Activated B cell treated with CpG ODN at 0.5 μM for 24 hours (primary cell): ENCODE results near the gene WDR4. TPM values are rescaled to one million over a fixed set of nuclear protein-coding genes. Genes with fewer than 3 reads are reported as not detected.

ENCODE experiments used
- ATAC-seq: fragments of 200-7000 bp; cut with Tn5 transposase; one replicate; pipeline ENCODE4 v1.10.0; 2021; ENCODE audit warnings: low read depth, mild to moderate bottlenecking, moderate library complexity
- CTCF ChIA-PET: fragments of 350-600 bp; sonication (Branson Sonifier 250); formaldehyde crosslinking; loops from one replicate; lab custom pipeline; 2021; ENCODE audit warnings: antibody characterized with exemption; lab: Charles Lee
- POLR2A ChIA-PET: fragments of 350-600 bp; sonication (Branson Sonifier 250); formaldehyde crosslinking; loops from one replicate; lab custom pipeline; 2021; ENCODE audit warnings: antibody characterized with exemption; lab: Charles Lee
- DNase-seq: peaks from one replicate; pipeline ENCODE4 v3.0.0; 2022
- H3K27ac Mint-ChIP-seq: one replicate; pipeline ENCODE4 v1.8.0; 2020; ENCODE audit warnings: mixed read lengths
- H3K27me3 Mint-ChIP-seq: one replicate; pipeline ENCODE4 v1.8.0; 2021; ENCODE audit warnings: mixed read lengths
- H3K36me3 Mint-ChIP-seq: one replicate; pipeline ENCODE4 v1.8.0; 2021; ENCODE audit warnings: low read depth, mixed read lengths
- H3K4me1 Mint-ChIP-seq: one replicate; pipeline ENCODE4 v1.8.0; 2021; ENCODE audit warnings: mixed read lengths
- H3K4me3 Mint-ChIP-seq: one replicate; pipeline ENCODE4 v1.8.0; 2020; ENCODE audit warnings: mild to moderate bottlenecking, mixed read lengths
- H3K9me3 Mint-ChIP-seq: one replicate; pipeline ENCODE4 v1.8.0; 2020; ENCODE audit warnings: mixed read lengths
- CTCF ChIP-seq: fragments of 200-600 bp; IDR thresholded peaks from one replicate; pipeline ENCODE4 v1.8.0; 2022; ENCODE audit warnings: antibody characterized with exemption, mild to moderate bottlenecking
- intact Hi-C: fragments of 100-400 bp; cut with micrococcal nuclease; formaldehyde crosslinking; loops from one replicate; pipeline ENCODE4 v1.15.1; 2024
- total RNA-seq: library from RNA; stranded (reverse); gene quantifications from 2 replicates; pipeline ENCODE4 v1.2.3, GENCODE V29; 2022

WDR4 gene
- total RNA-seq, 1 donor from 2014 or later = 60.5 TPM

- ATAC-seq = no peak
- no peak overlapping the region for H3K4me3 Mint-ChIP-seq
- H3K9me3 Mint-ChIP-seq = peaks cover 4% of the 10 kb centered on the region
- DNase-seq = no peak
- CTCF ChIA-PET = no interaction called here
- H3K27ac Mint-ChIP-seq = no peak overlapping the region
- POLR2A ChIA-PET = interaction anchor here (0.7 kb wide), 1 partner anchor 51 kb away, joined by 3 read pairs; no protein-coding TSS in a partner anchor
- peaks cover 31% of the 10 kb centered on the region for H3K27me3 Mint-ChIP-seq
- intact Hi-C loops = no loop called here
- no peak for TF ChIP-seq CTCF
- H3K4me1 Mint-ChIP-seq = peaks cover 10% of the 10 kb centered on the region
- no peaks in the 10 kb centered on the region for H3K36me3 Mint-ChIP-seq
Observed at GRCh38 chr21:42827588-42827987, 51.8 kb downstream of the WDR4 start.

DNA sequence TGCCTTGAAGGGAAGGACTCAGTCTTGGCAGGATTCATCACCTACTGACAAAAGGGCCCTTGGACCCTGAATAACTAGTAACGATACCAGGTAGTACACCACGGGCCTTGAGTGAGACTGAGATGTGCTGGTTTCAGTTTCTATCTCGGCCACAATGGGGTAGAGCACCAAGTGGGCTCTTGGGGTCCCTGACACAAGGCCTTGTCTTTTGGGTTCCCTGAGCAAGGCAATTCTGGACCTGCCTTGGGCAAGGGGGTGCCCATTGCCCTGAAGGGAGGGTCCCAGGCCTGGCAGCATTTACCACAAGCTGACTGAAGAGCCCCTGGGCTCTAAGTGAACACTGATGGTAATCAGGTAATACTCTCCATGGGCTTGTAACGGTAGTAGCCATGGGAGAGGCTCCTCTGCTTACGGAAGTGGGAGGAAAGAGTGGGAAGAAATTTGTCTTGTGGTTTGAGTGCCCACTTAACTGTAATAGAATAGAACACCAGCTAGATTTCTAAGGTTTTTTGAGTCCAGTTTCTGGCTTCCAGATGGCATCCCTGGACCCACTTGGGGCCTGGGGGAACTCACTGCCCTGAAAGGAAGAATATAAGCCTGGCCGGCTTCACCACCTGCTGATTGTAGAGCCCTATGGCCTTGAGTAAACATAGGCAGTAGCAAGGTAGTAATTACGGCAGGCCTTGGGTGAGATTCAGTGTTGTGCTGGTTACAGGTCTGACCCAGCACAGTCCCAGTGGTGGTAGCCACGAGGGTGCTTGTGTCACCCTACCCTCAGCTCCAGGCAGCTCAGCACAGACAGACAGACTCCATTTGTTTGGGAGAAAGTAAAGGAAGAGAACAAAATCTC is 58.5 kb downstream of the WDR4 start:
- POLR2A ChIA-PET = interaction anchor here (0.6 kb wide), 1 partner anchor 1045 kb away, joined by 4 read pairs; no protein-coding TSS in a partner anchor
- no peak overlapping the region for H3K4me3 Mint-ChIP-seq
- peaks cover 14% of the 10 kb centered on the region for H3K27me3 Mint-ChIP-seq
- intact Hi-C loops = no loop called here
- CTCF ChIA-PET = interaction anchor here (4.1 kb wide), 1 partner anchor 228 kb away, joined by 34 read pairs; no protein-coding TSS in a partner anchor
- no peaks in the 10 kb centered on the region for H3K36me3 Mint-ChIP-seq
- TF ChIP-seq CTCF = no peak
- H3K4me1 Mint-ChIP-seq = no peaks in the 10 kb centered on the region
- no peak for ATAC-seq
- H3K9me3 Mint-ChIP-seq = no peaks in the 10 kb centered on the region
- no peak for DNase-seq
- no peak overlapping the region for H3K27ac Mint-ChIP-seq

- Mint-ChIP-seq H3K4me1 (no peaks in the 10 kb centered on the region), H3K36me3 (no peaks in the 10 kb centered on the region), H3K9me3 (peaks cover under 1% of the 10 kb centered on the region), H3K27me3 (peaks cover 6% of the 10 kb centered on the region), H3K27ac (no peak overlapping the region), H3K4me3 (no peak overlapping the region)
- intact Hi-C loops = loop anchor here (5.0 to 10.0 kb wide), 6 partner anchors 38 to 673 kb away; partner anchors contain the start of gene PDE9A
- no peak for TF ChIP-seq CTCF
- ATAC-seq = no peak
- CTCF ChIA-PET = interaction anchor here (4.1 kb wide), 1 partner anchor 227 kb away, joined by 34 read pairs; no protein-coding TSS in a partner anchor
- POLR2A ChIA-PET = no interaction called here
- DNase-seq = no peak
Observed at GRCh38 chr21:42819861-42820615, 59.3 kb downstream of the WDR4 start.

DNA sequence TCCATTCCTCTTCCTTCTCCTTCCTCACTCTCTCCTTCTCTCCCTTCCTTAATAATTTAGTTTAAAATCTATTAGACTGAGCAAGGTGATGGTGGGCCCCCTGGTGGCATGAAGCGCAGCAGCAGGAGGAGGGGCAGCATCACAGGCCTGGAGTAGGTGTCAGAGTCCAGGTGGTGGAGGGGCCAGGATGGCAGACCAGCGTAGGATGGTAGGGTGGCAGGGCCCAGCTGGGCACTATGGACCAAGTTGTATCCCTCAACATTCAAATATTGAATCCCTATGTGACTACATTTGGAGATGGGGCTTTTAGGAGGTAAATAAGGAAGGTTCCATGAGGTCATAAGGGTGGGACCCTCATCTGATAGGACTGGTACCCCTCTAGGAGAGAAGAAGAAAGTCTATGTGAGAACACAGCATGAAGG is 61.0 kb downstream of the WDR4 start:
- intact Hi-C loops = loop anchor here (1.0 to 10.0 kb wide), 7 partner anchors 36 to 671 kb away; partner anchors contain the start of gene PDE9A
- H3K4me1 Mint-ChIP-seq = no peaks in the 10 kb centered on the region
- H3K9me3 Mint-ChIP-seq = peaks cover 2% of the 10 kb centered on the region
- ATAC-seq (peak; percentile 70), DNase-seq (no peak)
- peaks cover 6% of the 10 kb centered on the region for H3K27me3 Mint-ChIP-seq
- H3K36me3 Mint-ChIP-seq = no peaks in the 10 kb centered on the region
- peak; percentile 78 for TF ChIP-seq CTCF
- CTCF ChIA-PET = interaction anchor here (0.8 to 4.1 kb wide), 3 partner anchors 164 to 228 kb away, joined by 3 to 34 read pairs (median 4); partner anchors contain the start of gene PDE9A
- no peak overlapping the region for H3K4me3 Mint-ChIP-seq
- POLR2A ChIA-PET = no interaction called here
- no peak overlapping the region for H3K27ac Mint-ChIP-seq
